Measurements from ENCODE around the gene SASH1. TPM values are rescaled to one million over a fixed set of nuclear protein-coding genes. Genes with fewer than 3 reads are reported as not detected.
A peak's percentile ranks its signal among the peaks of the same experiment; 100 is the strongest.
"Not testable (repeated sequence)": the region's sequence is repeated elsewhere in the genome, so short reads cannot be mapped to it uniquely, and the experiment has no call there.

Gene SASH1
- total and polyA plus RNA-seq, 2 donors: 19.9 to 92.2 TPM

GRCh38 chr6:148364056-148364824 lies 21.6 kb downstream of the SASH1 start:
- no peak overlapping the region for H3K27ac ChIP-seq (ENCODE audit: low read depth)
- DNase-seq (ENCODE audit: extremely low spot score): no peak
- WGBS: 74% methylated on average over 11 of the region's 11 CpGs
- H3K4me1 ChIP-seq (ENCODE audit: insufficient read depth): no peaks in the 10 kb centered on the region
- no peaks in the 10 kb centered on the region for H3K36me3 ChIP-seq (ENCODE audit: insufficient read depth)
- H3K4me3 ChIP-seq (ENCODE audit: low read depth, low read length): no peak overlapping the region

DNA sequence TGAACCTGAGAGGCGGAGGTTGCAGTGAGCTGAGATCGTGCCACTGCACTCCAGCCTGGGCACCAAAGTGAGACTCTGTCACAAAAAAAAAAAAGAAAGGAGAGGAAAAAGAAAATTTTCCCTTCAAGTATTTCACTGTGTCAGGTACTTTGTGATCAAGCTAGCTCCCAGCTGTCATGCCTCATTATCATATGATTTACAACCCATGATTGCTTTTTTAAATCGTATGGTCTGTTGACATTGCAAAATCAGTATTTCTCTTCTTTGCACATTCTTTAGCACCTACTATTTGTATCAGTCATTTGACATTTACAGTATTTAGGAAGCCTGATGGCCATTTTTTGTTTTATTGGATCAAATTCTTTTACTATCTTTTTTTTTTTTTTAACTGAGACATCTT lies 22.4 kb downstream of the SASH1 start:
- 84% methylated on average over 3 of the region's 3 CpGs for WGBS
- DNase-seq (ENCODE audit: extremely low spot score): no peak
- H3K4me3 ChIP-seq (ENCODE audit: low read depth, low read length): no peak overlapping the region
- H3K27ac ChIP-seq (ENCODE audit: low read depth): no peak overlapping the region
- H3K36me3 ChIP-seq (ENCODE audit: insufficient read depth): no peaks in the 10 kb centered on the region
- no peaks in the 10 kb centered on the region for H3K4me1 ChIP-seq (ENCODE audit: insufficient read depth)

DNA sequence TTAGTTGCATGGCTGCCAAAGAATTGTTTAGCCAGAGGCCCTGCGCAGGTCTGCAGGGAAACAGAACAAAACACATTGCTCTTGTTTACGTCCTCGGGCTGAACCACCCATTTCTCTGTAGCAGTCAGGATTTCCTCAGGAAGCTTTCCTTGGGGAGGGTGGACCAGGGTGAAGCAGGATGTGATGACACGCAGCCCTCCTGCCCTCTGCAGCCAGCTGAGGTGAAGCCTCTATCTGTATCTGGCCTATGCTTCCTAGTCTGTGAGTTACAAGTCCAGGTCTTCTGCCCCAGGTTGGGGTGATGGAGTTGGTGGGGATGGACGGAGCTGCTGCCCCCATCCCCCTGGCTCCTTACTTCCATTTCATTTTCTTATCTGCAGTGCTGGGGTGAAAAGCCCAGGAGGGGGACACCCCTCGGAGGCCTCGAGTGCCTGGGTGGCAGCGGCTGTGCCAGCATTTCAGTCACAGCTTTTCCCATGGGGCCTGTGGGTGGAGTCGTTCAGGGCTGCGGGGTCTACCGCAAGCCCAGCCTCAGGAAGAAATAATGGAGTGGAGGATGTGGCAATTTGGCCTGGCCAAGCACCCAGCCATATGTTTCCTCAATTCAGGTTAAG lies 24.9 kb downstream of the SASH1 start:
- Histone ChIP-seq H3K27ac (ENCODE audit: low read depth) (peak overlapping the region; percentile 44), H3K36me3 (ENCODE audit: insufficient read depth) (no peaks in the 10 kb centered on the region), H3K4me1 (ENCODE audit: insufficient read depth) (peaks cover 2% of the 10 kb centered on the region), H3K4me3 (ENCODE audit: low read depth, low read length) (no peak overlapping the region)
- 54% methylated on average over 11 of the region's 11 CpGs for WGBS
- DNase-seq (ENCODE audit: extremely low spot score): no peak

DNA sequence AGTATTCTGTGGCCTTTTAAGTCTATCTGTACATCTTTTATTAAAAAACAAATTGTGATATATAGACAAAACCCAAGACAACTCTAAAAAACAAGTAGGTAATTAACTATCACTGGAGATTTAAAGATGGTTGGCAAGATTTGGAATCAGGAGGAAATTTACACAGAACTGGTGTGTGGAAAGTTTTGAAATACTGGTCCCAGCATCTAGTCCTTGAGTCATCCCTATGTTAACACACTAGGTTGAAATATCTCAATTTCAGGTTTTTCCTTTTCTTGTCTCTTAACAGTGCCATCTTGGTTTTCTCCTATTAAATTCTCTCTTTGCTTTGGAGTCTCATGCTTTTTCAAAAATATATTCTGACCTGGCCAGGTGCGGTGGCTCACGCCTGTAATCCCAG lies 27.5 kb downstream of the SASH1 start:
- no peak for DNase-seq (ENCODE audit: extremely low spot score)
- WGBS: 97% methylated on average over 2 of the region's 2 CpGs
- H3K36me3 ChIP-seq (ENCODE audit: insufficient read depth): no peaks in the 10 kb centered on the region
- H3K4me3 ChIP-seq (ENCODE audit: low read depth, low read length): no peak overlapping the region
- H3K27ac ChIP-seq (ENCODE audit: low read depth): no peak overlapping the region
- peaks cover 2% of the 10 kb centered on the region for H3K4me1 ChIP-seq (ENCODE audit: insufficient read depth)

GRCh38 chr6:148374040-148374774 lies 31.6 kb downstream of the SASH1 start:
- H3K36me3 ChIP-seq (ENCODE audit: insufficient read depth): no peaks in the 10 kb centered on the region
- no peak overlapping the region for H3K4me3 ChIP-seq (ENCODE audit: low read depth, low read length)
- DNase-seq (ENCODE audit: extremely low spot score): no peak
- WGBS: 70% methylated on average over 5 of the region's 5 CpGs
- H3K27ac ChIP-seq (ENCODE audit: low read depth): peak overlapping the region; percentile 23
- H3K4me1 ChIP-seq (ENCODE audit: insufficient read depth): peaks cover 2% of the 10 kb centered on the region

- DNase-seq (ENCODE audit: extremely low spot score): no peak
- WGBS: 88% methylated on average over 5 of the region's 5 CpGs
- no peak overlapping the region for H3K27ac ChIP-seq (ENCODE audit: low read depth)
- H3K4me1 ChIP-seq (ENCODE audit: insufficient read depth): peaks cover 2% of the 10 kb centered on the region
- H3K4me3 ChIP-seq (ENCODE audit: low read depth, low read length): no peak overlapping the region
- H3K36me3 ChIP-seq (ENCODE audit: insufficient read depth): no peaks in the 10 kb centered on the region
These were observed 32.8 kb downstream of the SASH1 start for GRCh38 chr6:148375401-148375800.

GRCh38 chr6:148379481-148379880 lies 36.8 kb downstream of the SASH1 start:
- Histone ChIP-seq H3K36me3 (ENCODE audit: insufficient read depth) (no peaks in the 10 kb centered on the region), H3K27ac (ENCODE audit: low read depth) (no peak overlapping the region)
- 90% methylated on average over 5 of the region's 5 CpGs for WGBS

DNA sequence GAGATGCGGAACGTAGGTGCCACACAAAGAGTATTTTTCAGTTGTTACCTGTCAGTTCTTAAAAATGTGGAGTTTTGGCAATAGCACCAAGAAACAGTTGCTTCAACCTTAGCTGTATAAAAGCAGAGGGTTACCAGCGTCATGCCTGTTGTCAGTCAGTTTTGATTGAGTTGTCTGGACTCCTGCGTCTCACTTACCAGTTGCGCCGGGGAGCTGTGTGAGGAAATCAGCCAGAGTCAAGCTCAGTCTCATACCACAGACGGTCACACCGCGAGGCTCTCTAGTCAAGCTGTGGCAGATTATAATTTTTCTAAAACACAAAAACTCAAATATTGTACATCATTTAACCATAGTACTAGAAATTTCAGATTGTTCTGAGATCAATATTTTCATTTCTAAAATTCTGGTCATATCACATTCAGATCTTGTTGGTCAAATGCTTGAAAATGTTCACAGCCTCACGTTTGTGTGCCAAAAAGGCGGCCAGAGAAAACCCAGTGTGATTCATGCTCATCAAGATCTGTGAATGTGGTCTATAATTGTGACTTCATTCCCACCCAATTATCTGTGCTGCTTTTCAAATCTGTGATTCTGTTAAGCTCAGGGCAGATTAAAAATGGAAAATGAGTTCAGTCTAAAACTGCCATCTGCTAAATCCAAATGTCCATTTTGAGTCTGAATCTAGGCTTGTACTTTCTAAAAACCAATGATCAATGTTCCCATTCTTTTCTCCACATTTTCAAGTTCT lies 37.5 kb downstream of the SASH1 start:
- no peak overlapping the region for H3K4me3 ChIP-seq (ENCODE audit: low read depth, low read length)
- H3K27ac ChIP-seq (ENCODE audit: low read depth): no peak overlapping the region
- DNase-seq (ENCODE audit: extremely low spot score): no peak
- 91% methylated on average over 11 of the region's 11 CpGs for WGBS
- no peaks in the 10 kb centered on the region for H3K4me1 ChIP-seq (ENCODE audit: insufficient read depth)
- H3K36me3 ChIP-seq (ENCODE audit: insufficient read depth): no peaks in the 10 kb centered on the region

More at GRCh38 chr6:148379481-148379880, 36.8 kb downstream of the SASH1 start:
- no peak overlapping the region for H3K4me3 ChIP-seq (ENCODE audit: low read depth, low read length)
- no peaks in the 10 kb centered on the region for H3K4me1 ChIP-seq (ENCODE audit: insufficient read depth)
- DNase-seq (ENCODE audit: extremely low spot score): no peak

GRCh38 chr6:148382051-148382450 lies 39.4 kb downstream of the SASH1 start:
- not testable (repeated sequence) for H3K36me3 ChIP-seq (ENCODE audit: insufficient read depth); H3K4me1 ChIP-seq (ENCODE audit: insufficient read depth); H3K4me3 ChIP-seq (ENCODE audit: low read depth, low read length); H3K27ac ChIP-seq (ENCODE audit: low read depth); DNase-seq (ENCODE audit: extremely low spot score)
- WGBS: 97% methylated on average over 9 of the region's 9 CpGs

DNA sequence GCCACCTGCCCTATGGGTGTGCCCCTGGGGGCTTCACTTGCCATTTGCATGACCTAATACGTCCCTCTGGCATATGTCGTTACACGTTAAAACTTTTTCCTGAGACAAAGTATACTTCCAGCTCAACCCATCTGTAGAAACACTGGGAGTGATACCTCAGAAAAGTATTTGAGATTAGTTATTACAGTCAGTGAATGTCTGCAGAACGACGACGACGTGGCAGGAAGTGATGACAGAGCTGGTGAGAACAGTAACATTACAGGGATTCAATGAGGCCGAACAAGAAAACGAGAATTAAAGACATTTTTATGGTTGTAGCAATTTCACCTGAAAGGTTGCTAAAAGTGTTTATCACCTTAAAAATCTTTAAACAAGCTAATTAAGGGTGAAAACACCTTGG lies 40.2 kb downstream of the SASH1 start:
- Histone ChIP-seq H3K27ac (ENCODE audit: low read depth) (no peak overlapping the region), H3K4me1 (ENCODE audit: insufficient read depth) (no peaks in the 10 kb centered on the region), H3K36me3 (ENCODE audit: insufficient read depth) (no peaks in the 10 kb centered on the region), H3K4me3 (ENCODE audit: low read depth, low read length) (no peak overlapping the region)
- WGBS: 83% methylated on average over 9 of the region's 9 CpGs
- no peak for DNase-seq (ENCODE audit: extremely low spot score)

GRCh38 chr6:148383658-148384368 lies 41.2 kb downstream of the SASH1 start:
- Histone ChIP-seq H3K27ac (ENCODE audit: low read depth) (no peak overlapping the region), H3K4me3 (ENCODE audit: low read depth, low read length) (no peak overlapping the region), H3K4me1 (ENCODE audit: insufficient read depth) (no peaks in the 10 kb centered on the region), H3K36me3 (ENCODE audit: insufficient read depth) (no peaks in the 10 kb centered on the region)
- DNase-seq (ENCODE audit: extremely low spot score): no peak
- WGBS: 78% methylated on average over 10 of the region's 10 CpGs

- WGBS: 71% methylated on average over 2 of the region's 2 CpGs
- H3K4me3 ChIP-seq (ENCODE audit: low read depth, low read length): no peak overlapping the region
- no peaks in the 10 kb centered on the region for H3K4me1 ChIP-seq (ENCODE audit: insufficient read depth)
- no peaks in the 10 kb centered on the region for H3K36me3 ChIP-seq (ENCODE audit: insufficient read depth)
- no peak for DNase-seq (ENCODE audit: extremely low spot score)
- no peak overlapping the region for H3K27ac ChIP-seq (ENCODE audit: low read depth)
These were observed 42.7 kb downstream of the SASH1 start for GRCh38 chr6:148385379-148385778.

- H3K4me3 ChIP-seq (ENCODE audit: low read depth, low read length): no peak overlapping the region
- no peak for DNase-seq (ENCODE audit: extremely low spot score)
- H3K4me1 ChIP-seq (ENCODE audit: insufficient read depth): no peaks in the 10 kb centered on the region
- 76% methylated on average over 5 of the region's 5 CpGs for WGBS
- no peak overlapping the region for H3K27ac ChIP-seq (ENCODE audit: low read depth)
- no peaks in the 10 kb centered on the region for H3K36me3 ChIP-seq (ENCODE audit: insufficient read depth)
These were observed 45.9 kb downstream of the SASH1 start for GRCh38 chr6:148388521-148388920.
